Measurements from ENCODE around the gene PLA2R1.
"Not testable (repeated sequence)": the region's sequence is repeated elsewhere in the genome, so short reads cannot be mapped to it uniquely, and the experiment has no call there.

Gene PLA2R1

GRCh38 chr2:159976527-159977160 is 85.8 kb downstream of the PLA2R1 start:
- no peak for DNase-seq

- no peak for DNase-seq
These were observed 89.1 kb downstream of the PLA2R1 start for GRCh38 chr2:159973325-159973724.

GRCh38 chr2:159971365-159972152 is 90.9 kb downstream of the PLA2R1 start:
- no peak for DNase-seq

GRCh38 chr2:159970548-159970947 is 91.9 kb downstream of the PLA2R1 start:
- DNase-seq, result not testable (repeated sequence)

GRCh38 chr2:159968279-159968900 is 94.0 kb downstream of the PLA2R1 start:
- DNase-seq, result peak; percentile 1 to 68

GRCh38 chr2:159963700-159964099 is 98.7 kb downstream of the PLA2R1 start:
- DNase-seq, result no peak

- not testable (repeated sequence) for DNase-seq
These were observed 99.9 kb downstream of the PLA2R1 start for GRCh38 chr2:159962513-159962912.

GRCh38 chr2:159961451-159961850 is 101.0 kb downstream of the PLA2R1 start:
- DNase-seq, result no peak

GRCh38 chr2:159961037-159961436 is 101.4 kb downstream of the PLA2R1 start:
- DNase-seq, result no peak

GRCh38 chr2:159960414-159960813 is 102.0 kb downstream of the PLA2R1 start:
- DNase-seq, result no peak

- DNase-seq, result no peak
These were observed 103.3 kb downstream of the PLA2R1 start for GRCh38 chr2:159959136-159959535.

- DNase-seq, result no peak
These were observed 109.1 kb downstream of the PLA2R1 start for GRCh38 chr2:159953136-159953823.

- no peak for DNase-seq
These were observed 116.0 kb downstream of the PLA2R1 start for GRCh38 chr2:159946326-159946999.

GRCh38 chr2:159944874-159945273 is 117.5 kb downstream of the PLA2R1 start:
- DNase-seq, result no peak

GRCh38 chr2:159942146-159942545 is 120.3 kb downstream of the PLA2R1 start:
- no peak for DNase-seq

- no peak for DNase-seq
These were observed 120.7 kb downstream of the PLA2R1 start for GRCh38 chr2:159941729-159942128.

GRCh38 chr2:159939946-159940345 is 122.5 kb downstream of the PLA2R1 start:
- peak in 1 of 2 experiments; percentile 73 for DNase-seq

- DNase-seq, result no peak
These were observed 124.0 kb downstream of the PLA2R1 start for GRCh38 chr2:159938395-159938794.

GRCh38 chr2:159936471-159936870 is 125.9 kb downstream of the PLA2R1 start:
- no peak for DNase-seq

GRCh38 chr2:159933727-159934049 is 128.7 kb downstream of the PLA2R1 start:
- DNase-seq, result no peak

GRCh38 chr2:159933040-159933726 is 129.2 kb downstream of the PLA2R1 start:
- DNase-seq, result no peak

- DNase-seq, result no peak
These were observed 135.7 kb downstream of the PLA2R1 start for GRCh38 chr2:159926695-159927094.

Measured in NCI-H524 (cell line).